Urinary bladder (tissue), 4 donors: ENCODE results near the gene SLC46A3. TPM values are rescaled to one million over a fixed set of nuclear protein-coding genes. Genes with fewer than 3 reads are reported as not detected.
A peak's percentile ranks its signal among the peaks of the same experiment; 100 is the strongest.
"Not testable (repeated sequence)": the region's sequence is repeated elsewhere in the genome, so short reads cannot be mapped to it uniquely, and the experiment has no call there.

Experiments
- DNase-seq: peaks from one replicate; pipeline ENCODE4 v3.0.0-alpha.2; 2015; ENCODE audit errors: extremely low spot score
- H3K27ac ChIP-seq: one replicate; pipeline ENCODE4 v1.5.1; 2013; ENCODE audit warnings: low read depth, mild to moderate bottlenecking, moderate library complexity
- H3K36me3 ChIP-seq: one replicate; pipeline ENCODE4 v1.6.1; 2013; ENCODE audit warnings: mild to moderate bottlenecking, moderate library complexity; ENCODE audit not compliant: insufficient read depth
- H3K4me1 ChIP-seq: one replicate; pipeline ENCODE4 v1.6.1; 2013; ENCODE audit warnings: mild to moderate bottlenecking, moderate library complexity; ENCODE audit not compliant: insufficient read depth
- H3K4me3 ChIP-seq: one replicate; pipeline ENCODE4 v1.5.1; 2013; ENCODE audit warnings: low read depth, low read length
- WGBS: extraction: QIAGEN DNeasy Blood & Tissue Kit; methylation state at CpG from one replicate; pipeline ENCODE4 v1.1.7; 2013; 5-methylcytosine and 5-hydroxymethylcytosine counted together
- polyA plus RNA-seq: library from polyadenylated mRNA; stranded (reverse); fragments of 200-250 nt; gene quantifications from one replicate; pipeline ENCODE4 v1.2.3, GENCODE V29; 2013
- total RNA-seq: library from RNA; depleted of rRNA; stranded (reverse); fragments of >200 nt; gene quantifications from one replicate; pipeline ENCODE4 v1.2.3, GENCODE V29; 2014
- donor health status: healthy with polysubstance abuse.
- donor health status: healthy.

SLC46A3 gene
- total and polyA plus RNA-seq, 2 donors, result 6.5 to 11.3 TPM

DNA sequence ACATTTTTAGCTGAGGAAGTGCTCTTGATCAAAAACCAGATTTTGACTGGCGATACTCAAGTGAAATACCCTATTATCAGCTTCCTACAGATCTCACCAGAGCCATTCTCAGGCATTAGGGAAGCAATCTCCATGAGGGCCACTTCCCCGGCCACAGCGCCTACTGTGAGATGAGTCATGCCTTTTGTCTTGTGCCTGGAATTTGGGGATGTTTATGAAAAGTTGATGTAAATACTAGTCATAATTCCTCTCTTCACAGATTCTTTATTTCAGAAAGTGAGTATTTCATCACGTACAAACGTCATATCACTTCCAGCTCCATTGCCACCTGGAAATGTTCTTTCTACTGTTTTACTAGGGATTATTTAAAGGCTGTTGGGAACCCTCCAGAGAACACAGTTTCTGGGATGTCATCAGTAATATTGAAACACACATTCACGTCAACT lies 25.3 kb upstream of the SLC46A3 start:
- Histone ChIP-seq H3K36me3 (no peaks in the 10 kb centered on the region), H3K4me3 (no peak overlapping the region), H3K27ac (no peak overlapping the region), H3K4me1 (no peaks in the 10 kb centered on the region)
- 55% methylated on average over 6 of the region's 6 CpGs for WGBS
- no peak for DNase-seq

DNA sequence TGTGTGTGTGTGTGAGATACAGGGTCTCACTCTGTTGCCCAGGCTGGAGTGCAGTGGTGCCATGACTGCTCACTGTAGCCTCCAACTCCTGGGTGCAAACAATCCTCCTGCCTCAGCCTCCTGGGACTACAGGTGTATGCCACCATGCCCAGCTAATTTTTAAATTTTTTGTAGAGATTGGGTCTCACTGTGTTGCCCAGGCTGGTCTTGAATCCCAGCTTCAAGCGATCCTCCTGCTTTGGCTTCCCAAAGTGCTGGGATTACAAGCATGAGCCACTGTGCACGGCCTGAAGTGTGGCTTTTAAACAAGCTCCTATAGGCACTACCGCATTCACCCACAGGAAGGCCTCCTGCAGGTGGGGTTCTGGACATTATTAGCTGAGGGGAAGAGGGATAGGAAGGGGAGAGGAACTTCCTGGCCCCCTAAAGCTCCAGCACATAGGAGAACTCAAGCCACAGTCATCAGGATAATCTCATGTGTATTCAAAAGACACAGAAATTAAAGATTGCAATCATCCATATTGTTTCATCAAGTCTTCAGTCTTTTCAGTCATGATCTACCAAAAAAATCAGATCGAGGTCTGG lies 24.8 kb upstream of the SLC46A3 start:
- WGBS, result 84% methylated on average over 4 of the region's 4 CpGs
- Histone ChIP-seq H3K4me3 (no peak overlapping the region), H3K36me3 (no peaks in the 10 kb centered on the region), H3K27ac (no peak overlapping the region), H3K4me1 (no peaks in the 10 kb centered on the region)
- no peak for DNase-seq

DNA sequence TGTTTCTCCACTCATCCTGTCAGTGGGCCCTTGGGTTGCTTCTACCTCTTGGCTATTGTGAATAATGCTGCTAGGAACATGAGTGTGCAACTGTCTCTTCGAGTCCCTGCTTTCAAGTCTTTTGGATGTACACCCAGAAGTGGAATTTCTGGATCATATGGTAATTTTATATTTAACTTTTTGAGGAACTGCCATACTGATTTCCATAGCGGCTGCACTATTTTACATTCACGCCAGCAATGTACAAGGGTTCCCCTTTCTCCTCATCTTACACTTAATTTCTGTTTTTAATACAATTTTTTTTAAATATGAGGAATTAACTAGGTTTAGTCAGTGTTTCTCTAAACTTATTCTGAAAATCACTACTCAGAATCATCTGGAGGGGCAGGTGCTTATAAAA lies 24.2 kb upstream of the SLC46A3 start:
- no peaks in the 10 kb centered on the region for H3K4me1 ChIP-seq
- no peaks in the 10 kb centered on the region for H3K36me3 ChIP-seq
- H3K4me3 ChIP-seq, result no peak overlapping the region
- no peak overlapping the region for H3K27ac ChIP-seq
- DNase-seq, result no peak
- WGBS, result 85% methylated on average over 3 of the region's 3 CpGs

DNA sequence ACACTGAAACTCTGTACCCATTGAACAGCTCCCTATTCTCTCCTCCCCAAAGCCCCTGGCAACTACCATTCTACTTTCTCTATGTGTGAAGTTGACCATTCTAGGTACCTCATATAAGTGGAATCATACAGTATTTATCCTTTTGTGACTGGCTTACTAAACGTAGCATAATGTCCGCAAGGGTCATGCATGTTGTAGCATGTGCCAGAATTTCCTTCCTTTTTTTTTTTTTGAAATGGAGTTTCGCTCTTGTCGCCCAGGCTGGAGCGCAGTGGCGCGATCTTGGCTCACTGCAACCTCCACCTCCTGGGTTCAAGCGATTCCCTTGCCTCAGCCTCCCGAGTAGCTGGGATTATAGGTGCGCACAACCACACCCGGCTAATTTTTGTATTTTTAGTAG lies 23.7 kb upstream of the SLC46A3 start:
- 92% methylated on average over 11 of the region's 11 CpGs for WGBS
- DNase-seq, H3K4me1 ChIP-seq, H3K4me3 ChIP-seq, H3K27ac ChIP-seq, H3K36me3 ChIP-seq: not testable (repeated sequence)

DNA sequence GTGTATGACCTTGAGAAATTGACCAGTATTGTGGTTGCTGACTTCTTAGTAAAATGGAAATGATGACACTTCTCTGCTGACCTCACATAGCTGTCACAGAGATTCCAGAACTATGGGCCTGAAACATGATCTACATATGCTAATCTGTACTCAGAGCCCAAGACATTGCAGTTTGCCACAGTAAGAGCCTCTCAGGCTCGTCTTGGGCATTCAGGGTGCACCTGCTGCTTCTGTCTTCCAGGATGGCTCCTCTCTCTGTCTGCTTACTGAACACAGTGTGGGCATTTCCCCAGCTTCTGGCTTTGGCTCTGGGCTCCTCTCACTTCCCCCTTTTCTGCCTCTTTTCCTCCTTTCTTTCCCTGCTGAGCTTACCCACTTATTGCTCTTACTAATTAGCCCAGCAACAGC lies 22.3 kb upstream of the SLC46A3 start:
- H3K36me3 ChIP-seq, result no peaks in the 10 kb centered on the region
- no peak overlapping the region for H3K4me3 ChIP-seq
- no peak overlapping the region for H3K27ac ChIP-seq
- no peak for DNase-seq
- H3K4me1 ChIP-seq, result no peaks in the 10 kb centered on the region
- WGBS, result 34% methylated on average over 1 of the region's 1 CpG

DNA sequence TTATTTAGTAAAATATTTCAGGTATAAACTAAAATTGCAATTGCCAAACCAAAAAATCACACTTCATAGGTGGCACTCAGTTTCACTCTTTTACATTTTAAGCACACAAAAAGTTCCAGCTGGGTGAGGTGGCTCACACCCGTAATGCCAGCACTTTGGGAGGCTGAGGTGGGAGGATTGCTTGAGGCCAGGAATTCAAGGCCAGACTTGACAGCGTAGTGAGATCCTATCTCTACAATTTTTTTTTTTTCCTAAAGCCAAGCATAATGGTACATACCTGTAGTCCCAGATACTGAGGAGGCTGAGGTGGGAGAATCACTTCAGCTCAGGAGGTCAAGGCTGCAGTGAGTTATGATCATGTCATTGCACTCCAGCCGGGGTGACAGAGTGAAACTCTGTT lies 20.6 kb upstream of the SLC46A3 start:
- H3K4me1 ChIP-seq, result no peaks in the 10 kb centered on the region
- no peaks in the 10 kb centered on the region for H3K36me3 ChIP-seq
- whole genome bisulfite sequencing, result 88% methylated on average over 3 of the region's 3 CpGs
- no peak for DNase-seq
- no peak overlapping the region for H3K27ac ChIP-seq
- H3K4me3 ChIP-seq, result no peak overlapping the region

DNA sequence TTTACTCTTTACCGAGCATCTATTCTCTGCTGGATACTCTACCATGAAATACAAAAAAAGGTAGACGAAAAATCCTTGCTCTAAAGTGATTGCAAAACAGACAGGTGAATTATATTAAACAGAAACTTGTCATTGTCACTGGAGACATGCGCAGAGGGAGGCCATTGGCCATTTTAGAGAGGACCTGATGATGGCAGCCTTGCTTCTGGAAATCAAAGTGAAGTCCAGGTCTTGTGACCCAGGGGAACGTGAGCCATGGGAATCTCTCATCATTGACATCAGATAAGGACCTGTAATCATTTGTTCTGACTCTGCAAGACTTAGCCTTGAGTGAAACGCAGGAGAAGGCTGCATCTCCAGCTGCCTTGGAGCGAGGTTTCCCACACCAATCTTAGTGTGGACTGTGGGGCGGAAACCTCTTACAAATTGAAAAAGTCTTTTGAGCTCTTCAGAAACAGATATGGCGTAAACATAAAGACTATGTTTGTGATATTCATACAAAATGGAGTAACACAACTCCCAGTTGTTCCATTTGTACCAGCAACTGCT lies 16.8 kb upstream of the SLC46A3 start:
- WGBS, result 79% methylated on average over 8 of the region's 8 CpGs
- no peak for DNase-seq
- Histone ChIP-seq H3K4me3 (no peak overlapping the region), H3K36me3 (no peaks in the 10 kb centered on the region), H3K4me1 (no peaks in the 10 kb centered on the region), H3K27ac (no peak overlapping the region)

DNA sequence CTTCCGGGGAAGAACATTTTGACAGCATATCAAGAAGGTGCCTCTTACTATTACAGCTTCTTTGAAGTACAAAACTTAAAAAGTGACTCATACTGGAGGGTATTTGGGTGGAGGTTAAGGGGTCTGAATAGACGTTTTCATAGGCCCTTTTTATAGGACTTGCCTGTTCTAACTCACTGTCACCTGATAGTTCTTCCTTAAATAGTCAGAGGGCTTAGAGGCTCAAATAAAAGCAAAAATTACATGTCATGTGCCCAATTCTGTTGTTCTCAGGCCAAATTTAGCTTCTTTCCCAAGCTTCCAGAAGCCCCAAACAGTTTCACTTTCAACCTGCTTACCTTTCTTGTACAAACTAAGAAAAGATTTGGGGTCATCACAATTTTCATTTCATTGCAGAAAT lies 16.1 kb upstream of the SLC46A3 start:
- DNase-seq, result no peak
- no peak overlapping the region for H3K27ac ChIP-seq
- H3K36me3 ChIP-seq, result no peaks in the 10 kb centered on the region
- H3K4me1 ChIP-seq, result no peaks in the 10 kb centered on the region
- 22% methylated on average over 2 of the region's 2 CpGs for WGBS
- no peak overlapping the region for H3K4me3 ChIP-seq

DNA sequence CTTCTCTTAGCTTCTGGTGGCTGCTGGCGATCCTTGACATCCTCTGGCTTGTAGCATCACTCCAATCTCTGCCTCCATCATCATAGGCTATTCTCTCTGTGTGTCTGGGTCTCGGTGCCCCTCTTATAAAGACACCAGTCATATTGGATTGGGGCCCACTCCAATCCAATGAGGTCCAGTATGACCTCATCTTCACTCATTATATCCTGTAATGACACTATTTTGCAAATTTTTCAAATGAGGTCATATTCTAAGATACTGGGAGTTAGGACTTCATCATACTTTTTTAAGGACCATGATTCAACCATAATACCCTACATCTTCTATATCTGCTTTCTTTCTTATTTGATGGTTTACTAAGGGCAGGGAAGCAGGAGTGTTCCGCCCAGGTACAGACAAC lies 12.0 kb upstream of the SLC46A3 start:
- Histone ChIP-seq H3K4me1 (no peaks in the 10 kb centered on the region), H3K27ac (no peak overlapping the region), H3K36me3 (no peaks in the 10 kb centered on the region), H3K4me3 (no peak overlapping the region)
- DNase-seq, result no peak
- WGBS, result 85% methylated on average over 3 of the region's 3 CpGs

DNA sequence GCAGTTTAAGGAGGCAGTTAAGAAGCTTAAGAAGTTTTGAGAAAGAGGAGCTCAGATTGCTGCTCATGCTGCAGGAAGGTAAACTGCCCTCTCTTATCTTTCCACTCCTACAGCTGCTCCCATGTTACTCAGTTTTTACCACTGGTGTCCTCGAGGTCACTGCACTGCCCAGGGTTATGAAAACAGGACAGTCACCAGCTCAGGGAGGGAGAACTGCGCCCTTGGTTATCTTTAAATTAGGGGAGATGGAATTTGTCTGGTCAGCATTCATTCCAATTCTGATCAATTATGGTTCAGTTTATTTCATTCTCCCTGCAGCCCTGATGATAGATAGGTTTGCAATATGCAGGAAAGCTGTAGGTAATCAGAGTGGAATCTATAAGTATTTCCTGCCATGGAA lies 10.8 kb upstream of the SLC46A3 start:
- no peak overlapping the region for H3K27ac ChIP-seq
- no peak for DNase-seq
- no peaks in the 10 kb centered on the region for H3K4me1 ChIP-seq
- WGBS, result 53% methylated on average over 2 of the region's 2 CpGs
- no peaks in the 10 kb centered on the region for H3K36me3 ChIP-seq
- H3K4me3 ChIP-seq, result no peak overlapping the region

DNA sequence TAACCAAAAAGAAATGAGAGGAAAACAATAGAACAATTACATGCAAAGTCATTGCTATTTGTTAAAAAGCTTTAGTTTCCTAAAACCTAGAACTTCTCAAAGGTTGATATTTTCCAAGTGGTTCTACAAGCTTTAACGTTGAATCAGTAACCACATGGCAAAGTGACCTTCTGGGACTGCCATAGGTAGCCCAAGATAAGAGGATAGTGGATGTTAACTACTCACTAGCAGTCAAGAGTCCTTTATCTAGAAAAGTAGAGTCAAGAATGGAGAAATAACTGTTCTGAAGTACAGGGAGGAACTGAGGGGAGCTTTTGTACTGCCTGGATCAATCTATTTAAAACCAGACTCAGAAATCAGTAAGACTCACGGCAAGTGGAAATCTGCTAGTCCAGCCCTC lies 9.9 kb upstream of the SLC46A3 start:
- no peak for DNase-seq
- Histone ChIP-seq H3K4me3 (no peak overlapping the region), H3K27ac (no peak overlapping the region), H3K36me3 (no peaks in the 10 kb centered on the region), H3K4me1 (no peaks in the 10 kb centered on the region)
- 79% methylated on average over 2 of the region's 2 CpGs for WGBS

DNA sequence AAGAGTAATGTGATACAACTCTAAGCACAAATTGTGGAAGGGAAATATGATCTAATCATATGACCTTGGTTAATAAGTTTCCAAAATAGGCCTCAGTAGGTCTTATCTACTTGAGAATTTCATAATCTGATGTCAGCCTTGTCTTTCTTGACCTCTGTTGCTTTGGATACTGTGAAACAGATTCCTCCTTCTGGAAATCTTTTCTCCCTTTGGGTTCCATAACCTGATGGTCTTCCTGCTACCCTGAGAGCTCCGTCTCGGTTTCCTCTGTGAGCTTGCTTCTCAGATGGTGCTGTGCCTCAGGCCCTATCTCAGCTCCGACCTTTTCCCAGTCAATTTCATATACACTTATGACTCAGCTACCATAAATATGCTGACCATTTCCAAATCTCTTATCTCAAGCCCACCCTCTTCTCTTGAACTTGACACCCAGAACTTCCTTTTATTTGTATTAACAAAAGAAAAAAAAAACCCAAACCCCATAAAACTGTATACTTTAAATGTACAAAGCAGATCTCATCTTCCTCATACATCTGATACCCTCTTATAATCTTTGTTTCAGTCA lies 6.4 kb upstream of the SLC46A3 start:
- Histone ChIP-seq H3K4me1 (no peaks in the 10 kb centered on the region), H3K4me3 (no peak overlapping the region), H3K36me3 (peaks cover 1% of the 10 kb centered on the region), H3K27ac (no peak overlapping the region)
- no peak for DNase-seq
- WGBS, result 60% methylated on average over 3 of the region's 3 CpGs

DNA sequence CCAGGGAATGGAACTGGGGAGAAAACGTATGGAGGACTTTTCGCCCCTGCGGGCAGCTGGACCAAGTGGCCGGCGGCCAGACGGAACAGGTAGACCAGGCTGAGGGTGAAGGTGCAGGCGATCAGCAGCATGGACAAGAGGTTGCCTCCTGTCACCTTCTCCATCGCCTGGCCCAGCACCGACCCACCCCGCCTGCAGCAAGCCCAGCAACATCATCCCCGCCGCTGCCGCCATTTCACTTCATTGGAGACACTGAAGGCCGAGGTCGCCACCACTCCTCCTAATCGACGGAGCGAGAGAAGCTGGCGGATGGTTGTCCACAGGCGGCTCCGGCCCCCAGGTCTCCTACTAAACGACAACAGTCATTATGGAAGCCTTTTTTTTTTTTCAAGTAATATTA lies 5.0 kb upstream of the SLC46A3 start:
- no peak for DNase-seq
- peaks cover 1% of the 10 kb centered on the region for H3K36me3 ChIP-seq
- no peak overlapping the region for H3K27ac ChIP-seq
- H3K4me3 ChIP-seq, result no peak overlapping the region
- WGBS, result 95% methylated on average over 22 of the region's 22 CpGs
- H3K4me1 ChIP-seq, result no peaks in the 10 kb centered on the region

DNA sequence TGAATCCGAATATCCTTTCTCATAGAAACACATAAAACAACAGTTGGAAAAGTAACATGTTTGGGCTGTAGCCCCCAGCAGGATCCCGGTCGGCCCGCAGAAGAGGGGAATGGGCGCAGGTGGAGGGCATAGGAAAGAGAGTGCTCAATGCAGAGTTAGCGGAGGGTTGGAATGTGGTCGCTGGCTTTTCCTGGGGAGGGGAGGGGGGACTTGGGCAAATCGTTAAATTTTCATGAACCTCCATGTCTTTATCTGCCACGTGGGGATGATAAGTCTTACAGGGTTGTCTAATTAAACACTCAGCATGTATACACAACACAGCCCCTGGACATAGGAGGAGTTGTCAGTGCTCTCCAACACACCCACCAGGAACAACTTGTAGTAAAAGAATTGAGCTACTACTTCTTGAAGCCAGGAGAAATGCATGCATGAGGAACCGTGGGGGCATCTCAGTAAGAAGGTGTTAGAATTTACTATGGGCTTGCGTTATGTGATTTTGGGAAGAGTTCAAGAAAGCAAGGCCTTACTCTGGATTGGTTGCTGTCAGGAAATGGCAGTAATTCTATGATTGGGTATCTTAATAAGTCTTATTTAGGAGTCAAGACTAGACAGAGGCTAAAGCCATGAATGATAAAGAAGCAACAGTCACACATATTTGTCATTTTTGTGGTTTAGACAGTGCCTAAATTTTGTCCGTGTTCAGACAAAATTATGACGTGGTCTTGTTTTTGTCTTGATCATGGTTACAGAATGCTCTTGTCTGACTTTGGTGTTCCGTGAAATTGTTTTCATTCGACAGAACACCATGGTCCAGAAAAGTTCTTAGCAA lies 671 bp upstream of the SLC46A3 start:
- Histone ChIP-seq H3K4me1 (no peaks in the 10 kb centered on the region), H3K36me3 (peaks cover 1% of the 10 kb centered on the region), H3K27ac (no peak overlapping the region), H3K4me3 (peak overlapping the region; percentile 26)
- WGBS, result 30% methylated on average over 15 of the region's 15 CpGs
- no peak for DNase-seq
